Measurements from ENCODE around the gene DDX52.
"Not testable (repeated sequence)": the region's sequence is repeated elsewhere in the genome, so short reads cannot be mapped to it uniquely, and the experiment has no call there.

Gene DDX52

GRCh38 chr17:37614823-37615222, 28.4 kb downstream of the DDX52 start:
- Histone ChIP-seq H3K27me3 (ENCODE audit: control insufficient read depth in 2 of 2, insufficient read depth in 2 of 2, low read length in 2 of 2) (no peaks in the 10 kb centered on the region), H3K27ac (ENCODE audit: low read depth in 2 of 2, low read length in 2 of 2) (no peak overlapping the region), H3K9ac (ENCODE audit: low read depth in 1 of 2, low read length in 2 of 2) (no peak overlapping the region), H3K4me1 (ENCODE audit: control insufficient read depth in 2 of 2, insufficient read depth in 2 of 2, low read length in 2 of 2) (peaks cover 0 to 1% of the 10 kb centered on the region in 2 donors), H3K9me3 (ENCODE audit: control insufficient read depth in 2 of 2, low read length in 2 of 2) (no peaks in the 10 kb centered on the region), H3K4me3 (ENCODE audit: low read length in 2 of 2) (no peak overlapping the region), H3K36me3 (ENCODE audit: control insufficient read depth in 2 of 2, insufficient read depth in 2 of 2, low read length in 2 of 2) (peaks cover 37 to 54% of the 10 kb centered on the region in 2 donors)

GRCh38 chr17:37614391-37614790, 28.9 kb downstream of the DDX52 start:
- peaks cover 33 to 50% of the 10 kb centered on the region in 2 donors for H3K36me3 ChIP-seq (ENCODE audit: control insufficient read depth in 2 of 2, insufficient read depth in 2 of 2, low read length in 2 of 2)
- no peaks in the 10 kb centered on the region for H3K9me3 ChIP-seq (ENCODE audit: control insufficient read depth in 2 of 2, low read length in 2 of 2)
- no peak overlapping the region for H3K4me3 ChIP-seq (ENCODE audit: low read length in 2 of 2)
- H3K4me1 ChIP-seq (ENCODE audit: control insufficient read depth in 2 of 2, insufficient read depth in 2 of 2, low read length in 2 of 2) = peaks cover 0 to 5% of the 10 kb centered on the region in 2 donors
- no peak overlapping the region for H3K27ac ChIP-seq (ENCODE audit: low read depth in 2 of 2, low read length in 2 of 2)
- H3K27me3 ChIP-seq (ENCODE audit: control insufficient read depth in 2 of 2, insufficient read depth in 2 of 2, low read length in 2 of 2) = no peaks in the 10 kb centered on the region
- H3K9ac ChIP-seq (ENCODE audit: low read depth in 1 of 2, low read length in 2 of 2) = no peak overlapping the region

- Histone ChIP-seq H3K27ac (ENCODE audit: low read depth in 2 of 2, low read length in 2 of 2) (no peak overlapping the region), H3K27me3 (ENCODE audit: control insufficient read depth in 2 of 2, insufficient read depth in 2 of 2, low read length in 2 of 2) (no peaks in the 10 kb centered on the region), H3K36me3 (ENCODE audit: control insufficient read depth in 2 of 2, insufficient read depth in 2 of 2, low read length in 2 of 2) (peaks cover 19 to 28% of the 10 kb centered on the region in 2 donors), H3K9me3 (ENCODE audit: control insufficient read depth in 2 of 2, low read length in 2 of 2) (no peaks in the 10 kb centered on the region), H3K4me1 (ENCODE audit: control insufficient read depth in 2 of 2, insufficient read depth in 2 of 2, low read length in 2 of 2) (peaks cover 0 to 5% of the 10 kb centered on the region in 2 donors), H3K9ac (ENCODE audit: low read depth in 1 of 2, low read length in 2 of 2) (no peak overlapping the region), H3K4me3 (ENCODE audit: low read length in 2 of 2) (no peak overlapping the region)
Observed at GRCh38 chr17:37610971-37611370, 32.3 kb downstream of the DDX52 start.

- H3K27ac ChIP-seq (ENCODE audit: low read depth in 2 of 2, low read length in 2 of 2) = not testable (repeated sequence)
- peak overlapping the region; percentile 76 to 91 for H3K9ac ChIP-seq (ENCODE audit: low read depth in 1 of 2, low read length in 2 of 2)
Observed at GRCh38 chr17:37610041-37610420, 33.2 kb downstream of the DDX52 start.

GRCh38 chr17:37609170-37610040, 33.8 kb downstream of the DDX52 start, which contains the start of gene SYNRG:
Gene SYNRG, minus strand, starts transcription at chr17:37609418. Its CDS starts 63 bp downstream, at chr17:37609355.
- Histone ChIP-seq H3K4me3 (ENCODE audit: low read length in 2 of 2) (peak within 1 kb of the TSS; percentile 89 to 96), H3K36me3 (ENCODE audit: control insufficient read depth in 2 of 2, insufficient read depth in 2 of 2, low read length in 2 of 2) (peaks cover 11 to 17% of the 10 kb centered on the region in 2 donors), H3K27ac (ENCODE audit: low read depth in 2 of 2, low read length in 2 of 2) (peak within 1 kb of the TSS; percentile 87 to 91), H3K9ac (ENCODE audit: low read depth in 1 of 2, low read length in 2 of 2) (peak within 1 kb of the TSS; percentile 84 to 91), H3K27me3 (ENCODE audit: control insufficient read depth in 2 of 2, insufficient read depth in 2 of 2, low read length in 2 of 2) (no peaks in the 10 kb centered on the region), H3K9me3 (ENCODE audit: control insufficient read depth in 2 of 2, low read length in 2 of 2) (no peaks in the 10 kb centered on the region), H3K4me1 (ENCODE audit: control insufficient read depth in 2 of 2, insufficient read depth in 2 of 2, low read length in 2 of 2) (peaks cover 0 to 5% of the 10 kb centered on the region in 2 donors)

More at GRCh38 chr17:37610041-37610420, 33.2 kb downstream of the DDX52 start:
- H3K4me3 ChIP-seq (ENCODE audit: low read length in 2 of 2) = peak overlapping the region; percentile 89 to 96
- not testable (repeated sequence) for H3K4me1 ChIP-seq (ENCODE audit: control insufficient read depth in 2 of 2, insufficient read depth in 2 of 2, low read length in 2 of 2); H3K9me3 ChIP-seq (ENCODE audit: control insufficient read depth in 2 of 2, low read length in 2 of 2); H3K27me3 ChIP-seq (ENCODE audit: control insufficient read depth in 2 of 2, insufficient read depth in 2 of 2, low read length in 2 of 2)
- H3K36me3 ChIP-seq (ENCODE audit: control insufficient read depth in 2 of 2, insufficient read depth in 2 of 2, low read length in 2 of 2) = peaks cover 17 to 23% of the 10 kb centered on the region in 2 donors

GRCh38 chr17:37608351-37609169, 34.7 kb downstream of the DDX52 start:
- Histone ChIP-seq H3K4me1 (ENCODE audit: control insufficient read depth in 2 of 2, insufficient read depth in 2 of 2, low read length in 2 of 2) (peaks cover 0 to 5% of the 10 kb centered on the region in 2 donors), H3K27me3 (ENCODE audit: control insufficient read depth in 2 of 2, insufficient read depth in 2 of 2, low read length in 2 of 2) (no peaks in the 10 kb centered on the region), H3K9me3 (ENCODE audit: control insufficient read depth in 2 of 2, low read length in 2 of 2) (no peaks in the 10 kb centered on the region), H3K9ac (ENCODE audit: low read depth in 1 of 2, low read length in 2 of 2) (peak overlapping the region; percentile 84 to 91), H3K4me3 (ENCODE audit: low read length in 2 of 2) (peak overlapping the region; percentile 89 to 96), H3K36me3 (ENCODE audit: control insufficient read depth in 2 of 2, insufficient read depth in 2 of 2, low read length in 2 of 2) (peaks cover 3 to 11% of the 10 kb centered on the region in 2 donors), H3K27ac (ENCODE audit: low read depth in 2 of 2, low read length in 2 of 2) (peak overlapping the region; percentile 87 to 91)

- Histone ChIP-seq H3K27ac (ENCODE audit: low read depth in 2 of 2, low read length in 2 of 2) (peak overlapping the region in 1 of 2 donors; percentile 91), H3K4me3 (ENCODE audit: low read length in 2 of 2) (peak overlapping the region; percentile 89 to 96), H3K36me3 (ENCODE audit: control insufficient read depth in 2 of 2, insufficient read depth in 2 of 2, low read length in 2 of 2) (peaks cover 3 to 9% of the 10 kb centered on the region in 2 donors), H3K27me3 (ENCODE audit: control insufficient read depth in 2 of 2, insufficient read depth in 2 of 2, low read length in 2 of 2) (no peaks in the 10 kb centered on the region), H3K9me3 (ENCODE audit: control insufficient read depth in 2 of 2, low read length in 2 of 2) (no peaks in the 10 kb centered on the region), H3K9ac (ENCODE audit: low read depth in 1 of 2, low read length in 2 of 2) (peak overlapping the region; percentile 84 to 91), H3K4me1 (ENCODE audit: control insufficient read depth in 2 of 2, insufficient read depth in 2 of 2, low read length in 2 of 2) (peaks cover 0 to 5% of the 10 kb centered on the region in 2 donors)
Observed at GRCh38 chr17:37607637-37608331, 35.5 kb downstream of the DDX52 start.

GRCh38 chr17:37605813-37606505, 37.3 kb downstream of the DDX52 start:
- Histone ChIP-seq H3K27ac (ENCODE audit: low read depth in 2 of 2, low read length in 2 of 2) (peak overlapping the region in 1 of 2 donors; percentile 18), H3K4me3 (ENCODE audit: low read length in 2 of 2) (peak overlapping the region in 1 of 2 donors; percentile 9), H3K9ac (ENCODE audit: low read depth in 1 of 2, low read length in 2 of 2) (no peak overlapping the region), H3K36me3 (ENCODE audit: control insufficient read depth in 2 of 2, insufficient read depth in 2 of 2, low read length in 2 of 2) (peaks cover 3 to 4% of the 10 kb centered on the region in 2 donors), H3K9me3 (ENCODE audit: control insufficient read depth in 2 of 2, low read length in 2 of 2) (no peaks in the 10 kb centered on the region), H3K4me1 (ENCODE audit: control insufficient read depth in 2 of 2, insufficient read depth in 2 of 2, low read length in 2 of 2) (peaks cover 0 to 5% of the 10 kb centered on the region in 2 donors), H3K27me3 (ENCODE audit: control insufficient read depth in 2 of 2, insufficient read depth in 2 of 2, low read length in 2 of 2) (no peaks in the 10 kb centered on the region)

- Histone ChIP-seq H3K36me3 (ENCODE audit: control insufficient read depth in 2 of 2, insufficient read depth in 2 of 2, low read length in 2 of 2) (peaks cover 3 to 11% of the 10 kb centered on the region in 2 donors), H3K9me3 (ENCODE audit: control insufficient read depth in 2 of 2, low read length in 2 of 2) (no peaks in the 10 kb centered on the region), H3K4me3 (ENCODE audit: low read length in 2 of 2) (no peak overlapping the region), H3K4me1 (ENCODE audit: control insufficient read depth in 2 of 2, insufficient read depth in 2 of 2, low read length in 2 of 2) (peaks cover 0 to 5% of the 10 kb centered on the region in 2 donors), H3K27me3 (ENCODE audit: control insufficient read depth in 2 of 2, insufficient read depth in 2 of 2, low read length in 2 of 2) (no peaks in the 10 kb centered on the region), H3K9ac (ENCODE audit: low read depth in 1 of 2, low read length in 2 of 2) (no peak overlapping the region), H3K27ac (ENCODE audit: low read depth in 2 of 2, low read length in 2 of 2) (no peak overlapping the region)
Observed at GRCh38 chr17:37605081-37605480, 38.2 kb downstream of the DDX52 start.
